HG03565 (cell line): ENCODE measurements around the gene KCP.
"Not testable (repeated sequence)": the region's sequence is repeated elsewhere in the genome, so short reads cannot be mapped to it uniquely, and the experiment has no call there.

Experiments used
- ATAC-seq: cut with Tn5 transposase; IDR thresholded peaks from one replicate; pipeline ENCODE4 v1.9.1; 2021; ENCODE audit warnings: mild to moderate bottlenecking, moderate library complexity; ENCODE audit not compliant: unreplicated experiment

Gene KCP

GRCh38 chr7:128910569-128910945 is at the start of gene KCP:
KCP (minus strand) TSS chr7:128910709; CDS start chr7:128910676, 33 bp downstream.
- ATAC-seq: no peak

GRCh38 chr7:128959296-128959695 is 48.8 kb upstream of the KCP start:
- ATAC-seq: no peak

DNA sequence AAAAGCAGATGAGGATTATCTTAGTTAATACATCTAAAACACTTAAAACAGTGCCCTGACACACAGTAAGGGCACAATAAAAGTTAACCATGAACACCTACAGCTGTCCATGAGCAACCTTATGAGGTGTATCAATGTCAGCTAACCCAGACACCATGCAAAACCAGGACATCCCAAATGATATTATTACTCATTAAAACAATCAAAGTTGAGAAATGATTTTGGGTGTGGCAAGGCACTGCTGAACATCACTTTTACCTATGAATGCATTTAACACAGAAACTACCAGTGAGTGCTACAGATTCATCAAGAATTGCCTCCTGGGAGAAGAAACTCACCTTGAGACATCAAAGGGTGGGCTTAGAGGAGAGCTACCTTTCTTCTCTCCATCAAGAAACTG is 45.5 kb upstream of the KCP start:
- no peak for ATAC-seq

- peak; percentile 49 for ATAC-seq
Observed at GRCh38 chr7:128954830-128955802, 44.6 kb upstream of the KCP start.

DNA sequence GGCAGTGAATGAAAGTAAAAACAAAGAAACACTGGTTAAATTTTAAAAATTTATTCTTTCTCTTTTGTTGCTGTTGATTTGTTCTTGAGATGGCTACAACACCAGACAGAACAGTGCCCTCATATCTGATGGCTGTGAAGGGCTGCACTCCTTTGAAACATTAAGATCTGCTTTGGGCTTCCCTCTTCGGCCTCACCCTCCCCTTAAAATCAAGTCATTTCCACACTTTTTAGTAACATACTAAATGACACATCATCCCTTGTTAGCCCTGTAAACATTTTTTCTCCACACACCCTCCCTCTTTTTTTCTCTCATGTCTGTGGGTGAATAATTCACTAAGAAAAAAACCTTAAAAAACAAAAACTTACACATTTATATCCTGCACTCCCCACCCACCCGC is 43.6 kb upstream of the KCP start:
- ATAC-seq: no peak

- no peak for ATAC-seq
Observed at GRCh38 chr7:128951296-128951695, 40.8 kb upstream of the KCP start.

- no peak for ATAC-seq
Observed at GRCh38 chr7:128948976-128949760, 38.7 kb upstream of the KCP start.

DNA sequence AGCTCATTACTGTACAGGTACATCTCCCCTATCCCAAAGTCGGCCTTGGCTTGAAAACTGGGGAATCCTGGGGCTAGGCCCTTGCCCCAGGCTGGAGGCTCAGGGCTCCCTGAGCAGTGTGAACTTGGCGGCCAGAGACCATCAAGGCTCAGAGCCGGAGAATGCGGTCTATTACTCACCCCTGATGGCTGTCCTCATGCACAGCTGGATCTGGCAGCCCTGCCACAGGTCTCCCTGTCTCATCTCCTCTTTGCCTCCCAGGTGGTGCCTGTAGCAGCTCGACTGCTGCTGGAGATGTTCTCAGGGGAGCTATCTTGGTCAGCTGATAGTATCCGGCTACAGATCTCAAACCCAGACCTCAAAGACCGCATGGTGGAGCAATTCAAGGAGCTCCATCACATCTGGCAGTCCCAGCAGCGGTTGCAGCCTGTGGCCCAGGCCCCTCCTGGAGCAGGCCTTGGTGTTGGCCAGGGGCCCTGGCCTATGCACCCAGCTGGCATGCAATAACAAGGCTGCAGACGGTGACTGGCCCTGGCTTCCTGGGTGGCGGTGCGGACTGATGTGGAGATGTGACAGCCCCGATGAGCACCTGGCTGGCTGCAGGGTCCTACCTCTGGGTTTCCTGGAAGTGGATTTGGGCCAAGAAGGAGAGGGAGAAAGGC is 37.9 kb upstream of the KCP start:
- ATAC-seq: no peak

GRCh38 chr7:128947854-128948253 is 37.3 kb upstream of the KCP start:
- no peak for ATAC-seq

DNA sequence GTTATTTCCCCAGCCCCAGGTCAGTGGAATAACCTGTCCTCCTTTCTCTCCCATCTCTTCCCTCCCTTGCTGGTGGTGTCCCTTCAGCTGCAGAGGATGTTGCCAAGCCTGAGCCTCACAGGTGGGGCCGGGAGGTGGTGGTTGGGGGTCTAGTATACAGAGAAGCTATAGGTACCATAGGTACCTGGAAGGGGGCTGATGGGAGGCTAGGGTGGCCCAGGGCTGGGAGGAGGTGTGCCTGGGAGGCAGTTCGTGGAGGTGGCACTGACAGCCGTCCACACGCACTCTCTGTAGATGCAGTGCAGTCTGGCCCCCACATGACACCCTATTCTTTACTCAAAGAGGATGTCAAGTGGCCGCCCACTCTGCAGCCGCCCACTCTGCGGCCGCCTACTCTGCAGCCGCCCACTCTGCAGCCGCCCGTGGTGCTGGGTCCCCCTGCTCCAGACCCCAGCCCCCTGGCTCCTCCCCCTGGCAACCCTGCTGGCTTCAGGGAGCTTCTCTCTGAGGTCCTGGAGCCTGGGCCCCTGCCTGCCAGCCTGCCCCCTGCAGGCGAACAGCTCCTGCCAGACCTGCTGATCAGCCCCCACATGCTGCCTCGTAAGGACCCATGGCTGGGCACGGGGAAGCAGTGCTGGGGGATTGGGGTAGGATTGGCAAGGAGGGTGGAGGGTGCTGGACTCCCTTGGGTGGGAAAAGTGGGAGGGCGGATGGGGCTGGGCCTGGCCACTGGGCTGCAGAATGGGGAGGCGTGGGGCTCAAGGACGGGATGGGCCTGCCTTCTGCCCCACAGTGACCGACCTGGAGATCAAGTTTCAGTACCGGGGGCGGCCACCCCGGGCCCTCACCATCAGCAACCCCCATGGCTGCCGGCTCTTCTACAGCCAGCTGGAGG is 36.7 kb upstream of the KCP start:
- no peak for ATAC-seq

DNA sequence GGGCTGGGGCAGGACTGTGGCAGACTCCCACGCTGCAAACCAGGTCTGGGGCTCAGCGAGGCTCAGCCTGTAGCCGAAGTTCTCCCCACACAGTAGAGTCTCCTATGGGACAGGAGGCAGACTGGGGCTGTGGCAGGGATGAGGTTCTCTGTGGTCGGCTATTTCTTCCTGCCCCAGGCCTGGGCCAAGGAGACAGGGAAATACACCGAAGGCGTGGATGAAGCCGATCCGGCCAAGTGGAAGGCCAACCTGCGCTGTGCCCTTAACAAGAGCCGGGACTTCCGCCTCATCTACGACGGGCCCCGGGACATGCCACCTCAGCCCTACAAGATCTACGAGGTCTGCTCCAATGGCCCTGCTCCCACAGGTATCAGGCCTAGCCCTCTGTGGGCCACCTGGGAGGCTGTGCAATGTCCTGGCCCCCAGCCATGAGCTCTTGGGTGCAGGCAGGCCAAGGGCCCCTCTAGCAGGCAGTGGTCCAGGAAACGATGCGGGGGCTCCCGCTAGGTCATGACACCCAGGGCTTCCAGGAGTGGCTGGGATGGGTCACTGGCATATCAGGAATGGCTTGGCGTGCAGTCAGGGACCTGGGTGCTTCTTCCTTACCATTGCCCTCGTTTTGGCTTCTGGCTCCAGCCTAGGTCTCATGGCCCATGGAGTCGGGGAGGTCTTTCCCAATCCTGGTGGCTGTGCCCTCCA is 35.3 kb upstream of the KCP start:
- ATAC-seq: no peak

DNA sequence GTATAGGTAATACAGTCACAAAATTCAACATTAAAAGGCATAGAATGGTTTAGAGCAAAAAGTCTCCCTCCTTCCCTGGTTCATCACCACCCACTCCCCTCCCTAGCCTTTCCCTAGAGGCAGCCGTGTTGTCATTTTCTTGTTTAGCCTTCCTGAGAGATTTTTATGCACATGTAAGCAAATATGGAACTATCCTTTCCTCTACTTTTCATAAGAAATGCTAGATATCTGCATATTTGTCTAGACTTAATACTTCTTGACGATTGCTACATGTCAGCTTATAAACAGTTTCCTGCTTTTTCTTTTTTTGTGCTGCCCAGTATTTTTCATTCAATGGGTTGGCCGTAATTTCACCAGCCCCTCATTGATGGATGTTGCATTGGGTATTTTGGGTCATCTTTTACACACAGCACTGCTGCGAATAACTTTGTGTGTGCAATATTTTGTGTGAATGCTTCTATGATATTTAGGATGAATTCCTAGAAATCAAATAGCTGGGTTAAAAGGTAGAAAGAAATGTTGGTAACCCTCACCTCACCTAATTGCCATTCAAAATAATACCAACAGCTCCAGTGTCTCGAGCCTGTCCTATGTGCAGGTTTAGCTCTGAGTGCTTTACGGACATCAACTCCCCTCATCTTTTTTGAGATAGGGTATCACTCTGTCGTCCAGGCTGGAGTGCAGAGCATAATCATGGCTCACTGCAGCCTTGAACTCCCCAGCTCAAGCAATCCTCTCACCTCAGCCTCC is 34.2 kb upstream of the KCP start:
- ATAC-seq: no peak

GRCh38 chr7:128943251-128943650 is 32.7 kb upstream of the KCP start:
- not testable (repeated sequence) for ATAC-seq

- ATAC-seq: no peak
Observed at GRCh38 chr7:128941946-128942526, 31.5 kb upstream of the KCP start.

DNA sequence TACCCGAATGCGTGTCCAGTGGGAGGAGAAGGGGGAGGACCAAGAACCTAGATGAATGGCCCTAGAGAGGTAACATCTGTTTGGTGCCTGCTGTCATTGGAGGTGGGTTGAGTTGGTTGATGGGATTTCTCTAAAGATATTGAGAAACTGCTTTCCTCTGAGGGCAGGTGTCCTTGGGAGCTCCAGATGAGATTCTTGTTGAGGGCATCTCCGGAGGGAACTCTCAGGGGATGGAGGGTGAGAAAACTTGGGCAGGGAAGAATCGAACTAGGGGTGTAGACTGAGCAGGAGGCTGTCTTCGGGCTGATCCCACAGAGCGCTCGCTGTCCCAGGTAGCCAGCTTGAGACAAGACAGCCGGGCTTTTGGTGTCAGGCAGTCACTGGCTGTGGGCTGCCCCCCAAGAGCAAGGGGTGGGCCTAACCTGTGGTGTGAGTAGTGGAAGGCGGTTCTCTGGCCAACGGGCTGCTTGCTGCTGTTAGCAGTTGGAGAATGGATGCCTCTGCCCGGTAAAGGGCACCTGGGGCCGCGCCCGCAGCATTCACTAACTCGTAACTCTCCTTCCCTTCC is 30.9 kb upstream of the KCP start:
- no peak for ATAC-seq

DNA sequence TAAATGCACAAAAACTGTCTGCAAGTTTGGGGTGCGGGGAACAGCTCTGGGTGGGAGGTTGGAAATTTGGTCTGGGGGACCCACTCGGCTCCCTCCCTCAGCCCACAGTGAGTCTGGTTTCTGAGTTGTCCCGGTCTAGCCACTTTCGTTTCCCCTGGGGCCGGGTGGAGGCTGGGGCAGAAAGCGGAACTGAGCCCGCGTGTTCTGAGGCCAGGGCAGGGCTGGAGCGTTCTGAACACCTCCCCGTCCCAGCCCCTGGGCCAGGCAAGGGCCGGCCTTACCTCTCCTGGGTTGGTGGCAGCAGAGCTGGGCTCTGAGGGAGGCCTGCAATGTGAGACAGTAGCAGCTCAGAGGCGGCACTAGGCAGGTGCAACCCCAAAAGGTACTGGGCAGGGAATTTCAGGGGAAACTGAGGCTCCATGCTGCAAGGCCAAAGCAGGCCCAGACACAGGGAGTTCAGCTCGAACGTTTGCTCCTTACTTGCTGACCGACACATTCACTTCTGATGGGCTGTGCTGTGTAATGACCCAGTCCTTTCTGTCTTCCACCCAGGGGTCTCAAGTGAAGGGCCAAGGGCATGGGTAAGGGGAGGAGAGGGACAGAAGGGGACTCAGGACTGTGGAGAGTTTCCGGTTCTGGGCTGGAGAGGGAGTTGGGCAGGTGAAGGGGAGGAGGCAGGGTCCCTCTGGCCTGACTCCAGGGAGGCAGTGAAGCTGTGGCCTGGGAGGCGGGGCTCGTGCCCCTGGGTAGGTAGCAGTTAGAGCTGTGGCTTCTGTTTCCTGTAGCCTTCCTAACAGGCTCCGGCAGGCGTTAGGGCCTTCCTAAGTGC is 30.2 kb upstream of the KCP start:
- peak; percentile 38 for ATAC-seq

GRCh38 chr7:128939861-128940410 is 29.4 kb upstream of the KCP start:
- peak; percentile 14 for ATAC-seq
